Embryonic facial prominence (tissue), 1 donor: ENCODE measurements around the gene KBTBD4.
"Not testable (repeated sequence)": the region's sequence is repeated elsewhere in the genome, so short reads cannot be mapped to it uniquely, and the experiment has no call there.

Source experiments
- DNase-seq: peaks from one replicate; pipeline ENCODE4 v3.0.0-alpha.2; 2016; ENCODE audit errors: extremely low spot score

The KBTBD4 gene

DNA sequence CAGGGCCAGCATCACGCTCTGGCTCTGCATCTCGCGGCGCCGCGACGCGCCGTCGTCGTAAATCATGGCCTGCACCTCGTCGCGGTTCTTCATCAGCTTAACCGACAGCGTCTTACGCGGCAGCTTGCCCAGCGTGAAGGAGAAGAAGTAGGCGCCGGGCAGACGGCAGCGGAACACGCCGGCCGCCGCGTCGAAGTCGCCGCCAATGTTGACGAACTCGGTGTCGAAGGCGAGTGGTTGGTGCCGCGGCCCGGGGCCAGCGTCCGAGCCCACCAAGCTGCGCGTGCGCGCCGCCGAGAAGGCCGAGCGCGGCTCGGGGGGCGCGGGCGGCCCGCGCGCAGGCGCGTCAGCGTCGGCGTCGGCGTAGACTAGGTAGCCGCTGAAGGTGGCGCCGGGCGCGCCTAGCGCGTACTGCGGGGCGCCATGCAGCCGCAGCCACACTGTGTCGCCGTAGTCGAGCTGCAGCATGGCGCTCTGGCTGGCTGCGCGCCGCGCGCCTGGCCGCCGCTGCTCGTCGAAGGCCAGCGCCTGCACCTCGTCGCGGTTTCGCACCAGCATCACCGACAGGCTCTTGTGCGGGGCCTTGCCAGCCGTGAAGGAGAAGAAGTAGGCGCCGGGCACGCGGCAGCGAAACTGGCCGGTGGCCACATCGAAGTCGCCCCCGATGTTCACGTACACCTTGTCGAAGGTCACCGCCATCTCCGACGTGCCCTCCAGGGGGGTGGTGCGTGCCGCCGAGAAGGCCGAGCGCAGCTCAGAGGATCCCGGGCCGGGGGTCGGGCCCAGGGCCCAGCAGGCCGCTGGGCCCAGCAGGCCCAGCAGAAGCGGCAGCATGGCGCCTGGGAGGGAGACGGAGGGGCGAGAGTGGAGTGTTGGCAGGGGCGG, 11.4 kb upstream of the KBTBD4 start:
- no peak for DNase-seq

DNA sequence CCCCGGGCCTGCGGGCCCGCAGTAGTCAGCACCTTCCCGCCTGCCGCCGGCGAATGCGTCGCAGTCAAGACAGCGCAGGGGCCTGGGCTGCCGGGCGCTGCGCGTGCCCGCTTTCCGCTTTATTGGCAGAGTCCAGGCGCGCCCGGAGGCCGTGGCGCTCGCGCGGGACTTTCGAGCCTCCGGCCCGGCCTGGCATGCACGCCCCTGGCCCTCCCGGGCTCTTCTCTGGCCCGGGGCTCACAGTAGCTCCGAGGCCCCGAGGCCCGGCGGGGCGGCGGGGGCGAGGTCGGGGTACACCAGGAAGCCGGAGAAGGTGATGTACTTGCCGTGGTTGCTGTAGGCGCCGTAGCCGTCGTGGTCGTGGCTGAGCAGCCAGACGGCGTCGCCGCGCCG, 10.8 kb upstream of the KBTBD4 start:
- DNase-seq: no peak

- DNase-seq: no peak
Measured at GRCh38 chr11:47589118-47589517, 10.3 kb upstream of the KBTBD4 start.

DNA sequence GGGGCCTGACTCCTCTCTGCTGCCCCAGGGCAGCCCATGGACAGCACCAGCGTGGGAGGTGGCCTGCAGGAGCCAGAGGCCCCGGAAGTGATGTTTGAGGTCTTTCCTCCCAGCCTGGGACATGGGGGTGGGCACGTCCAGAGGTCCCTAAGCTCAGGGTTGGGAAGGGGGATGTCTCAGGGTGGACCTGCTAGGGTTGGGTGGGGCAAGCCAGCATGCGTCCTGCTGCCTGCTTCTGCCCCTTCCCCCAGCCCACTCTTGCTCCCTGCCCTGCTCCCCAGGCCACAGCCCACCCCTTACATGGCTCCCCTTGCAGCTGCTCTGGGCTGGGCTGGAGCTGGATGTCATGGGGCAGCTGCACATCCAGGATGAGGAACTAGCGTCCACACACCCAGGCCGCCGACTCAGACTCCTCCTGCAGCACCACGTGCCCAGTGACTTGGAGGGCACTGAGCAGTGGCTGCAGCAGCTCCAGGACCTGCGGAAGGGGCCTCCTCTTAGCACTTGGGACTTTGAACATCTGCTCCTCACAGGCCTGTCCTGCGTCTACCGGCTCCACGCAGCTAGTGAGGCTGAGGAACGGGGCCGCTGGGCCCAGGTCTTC, 9.1 kb upstream of the KBTBD4 start:
- no peak for DNase-seq

GRCh38 chr11:47587039-47587716, 8.4 kb upstream of the KBTBD4 start:
- no peak for DNase-seq

DNA sequence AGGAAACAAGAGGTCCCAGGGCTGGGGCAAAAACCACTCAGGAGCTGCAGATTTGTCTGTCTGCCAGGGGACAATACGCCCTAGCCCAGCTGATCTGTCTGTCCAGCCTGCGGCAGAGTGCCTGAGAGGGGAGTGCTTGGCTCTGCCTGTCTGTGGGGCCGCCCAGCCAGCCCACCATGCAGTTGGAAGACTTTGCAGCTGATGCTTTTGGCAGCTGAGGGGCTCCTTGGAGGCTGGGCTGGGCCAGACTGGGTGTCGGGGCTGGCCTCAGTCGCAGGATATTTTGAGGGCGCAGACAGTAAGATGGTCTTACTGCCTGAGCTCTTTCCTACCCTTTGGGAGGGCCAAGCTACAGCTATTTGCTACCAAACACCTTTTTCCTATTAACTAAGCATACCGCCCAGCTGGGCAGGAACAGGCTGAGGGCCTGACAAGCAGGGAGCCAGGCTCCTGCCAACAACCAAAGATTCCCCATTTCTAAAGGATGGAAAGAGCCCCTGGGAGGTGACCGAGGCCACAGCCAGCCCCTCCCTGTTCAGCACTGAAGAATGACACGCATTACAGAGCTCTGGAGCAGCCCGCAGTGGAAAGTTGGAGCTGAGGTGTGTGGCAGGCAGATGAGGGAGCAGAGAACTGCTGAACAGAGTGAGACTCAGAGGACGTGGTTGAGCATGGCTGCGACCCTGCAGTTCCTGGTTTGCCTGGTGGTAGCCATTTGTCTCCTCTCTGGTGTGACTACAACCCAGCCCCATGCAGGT, 7.5 kb upstream of the KBTBD4 start, which contains the start of gene FAM180B:
Gene FAM180B, plus strand, starts transcription at position 581 of the 758 bp plus-strand sequence. Its CDS starts 91 bp downstream, at position 672.
- no peak for DNase-seq

- no peak for DNase-seq
Measured at GRCh38 chr11:47583844-47584243, 5.1 kb upstream of the KBTBD4 start.

GRCh38 chr11:47577460-47578041, 1.2 kb downstream of the KBTBD4 start:
- DNase-seq: no peak

DNA sequence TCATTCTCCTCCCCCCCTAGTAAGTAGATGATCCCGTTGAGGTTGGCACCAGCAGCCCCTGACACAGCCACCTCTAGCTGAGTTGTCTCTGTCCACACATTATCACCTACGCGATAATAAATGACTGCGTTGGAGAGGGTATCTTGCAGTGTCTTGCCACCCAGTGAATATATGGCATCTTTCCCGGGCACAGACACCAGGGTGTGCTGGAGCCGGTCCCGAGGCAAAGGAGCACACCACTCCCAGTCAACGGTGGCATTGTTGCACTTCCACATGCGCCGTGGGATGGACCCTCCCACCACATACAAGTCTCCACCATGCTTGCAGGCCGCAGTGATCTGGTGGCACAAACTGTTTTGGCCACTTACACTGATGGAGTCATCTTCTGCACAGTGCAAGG, 5.4 kb downstream of the KBTBD4 start:
- no peak for DNase-seq

GRCh38 chr11:47572715-47573255, 6.0 kb downstream of the KBTBD4 start:
- DNase-seq: no peak

GRCh38 chr11:47571895-47572294, 6.9 kb downstream of the KBTBD4 start:
- DNase-seq: no peak

- DNase-seq: no peak
Measured at GRCh38 chr11:47571357-47571729, 7.4 kb downstream of the KBTBD4 start.

DNA sequence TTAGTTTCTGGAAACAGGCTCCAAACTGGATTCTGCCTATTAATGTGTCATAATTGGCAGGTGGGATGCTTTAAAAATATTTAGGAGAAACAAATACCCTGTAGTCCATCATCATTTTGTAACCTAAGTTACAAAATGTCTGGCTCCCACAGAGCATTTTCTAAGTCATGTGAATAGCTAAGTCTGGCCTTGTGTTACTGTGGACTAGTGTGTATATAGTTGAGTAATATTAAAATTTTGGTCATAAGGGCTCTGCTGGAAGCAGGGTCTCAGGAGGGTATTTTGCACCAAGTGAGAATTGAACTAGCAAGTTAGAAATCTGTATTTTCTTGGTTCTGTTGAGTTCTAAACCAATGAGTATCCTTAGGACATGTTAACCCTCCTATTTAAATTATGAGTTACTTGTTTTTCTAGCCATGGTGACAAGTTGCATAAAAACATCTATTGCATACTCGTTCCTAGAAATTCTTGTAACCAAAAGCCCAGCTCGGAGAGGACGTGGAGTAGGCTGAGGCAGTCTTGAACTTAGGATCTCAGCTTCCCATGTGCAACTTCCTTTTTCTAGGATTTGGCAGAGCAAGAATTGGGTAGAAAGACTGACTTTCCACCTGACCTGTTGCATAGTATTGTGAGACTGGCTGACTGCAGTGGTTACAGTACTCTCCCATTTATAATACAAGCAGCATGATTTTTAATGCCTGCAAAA, 8.0 kb downstream of the KBTBD4 start:
- no peak for DNase-seq

DNA sequence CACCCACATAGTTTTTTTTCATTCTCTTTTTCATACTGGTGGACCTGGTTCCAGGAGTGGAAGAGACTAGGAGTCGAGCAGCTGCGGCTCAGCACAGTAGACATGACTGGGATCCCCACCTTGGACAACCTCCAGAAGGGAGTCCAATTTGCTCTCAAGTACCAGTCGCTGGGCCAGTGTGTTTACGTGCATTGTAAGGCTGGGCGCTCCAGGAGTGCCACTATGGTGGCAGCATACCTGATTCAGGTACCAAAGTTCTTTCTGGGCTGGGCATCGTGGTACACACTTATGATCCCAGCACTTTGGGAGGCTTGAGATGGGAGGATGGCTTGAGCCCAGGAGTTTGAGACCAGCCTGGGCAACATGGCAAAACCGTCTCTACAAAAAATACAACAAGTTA, 9.1 kb downstream of the KBTBD4 start:
- DNase-seq: no peak

- DNase-seq: no peak
Measured at GRCh38 chr11:47566149-47566698, 12.5 kb downstream of the KBTBD4 start.

- no peak for DNase-seq
Measured at GRCh38 chr11:47565340-47566148, 13.2 kb downstream of the KBTBD4 start, which contains the start of gene PTPMT1. Gene PTPMT1 (plus strand): TSS chr11:47565599. CDS start chr11:47565623, 24 bp downstream.

- no peak for DNase-seq
Measured at GRCh38 chr11:47564933-47565339, 13.8 kb downstream of the KBTBD4 start.

DNA sequence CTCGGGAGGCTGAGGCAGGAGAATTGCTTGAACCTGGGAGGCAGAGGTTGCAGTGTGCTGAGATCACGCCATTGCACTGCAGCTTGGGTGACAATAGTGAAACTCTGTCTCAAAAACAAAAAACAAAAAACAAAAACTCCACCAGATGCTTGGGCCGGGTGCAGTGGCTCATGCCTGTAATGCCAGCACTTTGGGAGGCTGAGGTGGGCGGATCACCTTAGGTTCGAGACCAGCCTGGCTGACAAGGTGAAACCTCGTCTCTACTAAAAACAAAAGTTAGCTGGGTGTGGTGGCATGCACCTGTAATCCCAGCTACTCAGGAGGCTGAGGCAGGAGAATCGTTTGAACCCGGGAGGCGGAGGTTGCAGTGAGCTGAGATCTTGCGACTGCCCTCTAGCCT, 14.4 kb downstream of the KBTBD4 start:
- not testable (repeated sequence) for DNase-seq

DNA sequence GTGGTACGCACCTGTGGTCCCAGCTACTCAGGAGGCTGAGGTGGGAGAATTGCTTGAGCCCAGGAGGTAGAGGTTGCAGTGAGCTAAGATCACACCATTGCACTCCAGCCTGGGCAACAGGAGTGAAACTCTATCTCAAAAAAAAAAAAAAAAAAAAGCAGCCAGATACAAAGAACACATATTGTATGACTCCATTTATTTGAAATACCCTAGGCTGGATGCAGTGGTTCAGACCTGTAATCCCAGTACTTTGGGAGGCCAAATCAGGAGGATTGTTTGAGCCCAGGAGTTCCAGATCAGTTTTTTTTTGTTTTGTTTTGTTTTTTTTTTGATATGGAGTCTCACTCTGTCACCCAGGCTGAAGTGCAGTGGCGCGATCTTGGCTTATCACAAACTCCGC, 16.4 kb downstream of the KBTBD4 start:
- DNase-seq: not testable (repeated sequence)
